Mesothelial cell of epicardium (in vitro differentiated cells): ENCODE results near the gene DIS3L2. TPM values are rescaled to one million over a fixed set of nuclear protein-coding genes. Genes with fewer than 3 reads are reported as not detected.
A peak's percentile ranks its signal among the peaks of the same experiment; 100 is the strongest.

Experiments used
- DNase-seq, 2 experiments: peaks; one replicate each; pipeline ENCODE4 v3.0.0; 2021; ENCODE audit warnings: low spot score in 2 of 2; ENCODE audit not compliant: unreplicated experiment in 2 of 2
- H3K27ac Mint-ChIP-seq: 2 replicates; pipeline ENCODE4 v1.8.0; 2021; ENCODE audit warnings: mixed read lengths
- H3K27me3 Mint-ChIP-seq: 2 replicates; pipeline ENCODE4 v1.8.0; 2021; ENCODE audit warnings: low read depth, mixed read lengths
- H3K36me3 Mint-ChIP-seq: 2 replicates; pipeline ENCODE4 v1.8.0; 2021; ENCODE audit warnings: mixed read lengths
- H3K4me1 Mint-ChIP-seq: 2 replicates; pipeline ENCODE4 v1.8.0; 2021; ENCODE audit warnings: mixed read lengths
- H3K4me3 Mint-ChIP-seq: 2 replicates; pipeline ENCODE4 v1.8.0; 2021; ENCODE audit warnings: mild to moderate bottlenecking, moderate library complexity, mixed read lengths
- H3K9me3 Mint-ChIP-seq: 2 replicates; pipeline ENCODE4 v1.8.0; 2021; ENCODE audit warnings: mixed read lengths
- total RNA-seq: library from RNA; stranded (reverse); gene quantifications from 3 replicates; pipeline ENCODE4 v1.2.1, GENCODE V29; 2021
- TF ChIP-seq, protein P1 (sequence below): fragments of 200-600 bp; sonication (generic); IDR thresholded peaks from one replicate; pipeline ENCODE4 v1.5.0; 2021; ENCODE audit warnings: antibody characterized with exemption; ENCODE audit not compliant: unreplicated experiment

Gene DIS3L2
- total RNA-seq, 1 donor from 2014 or later, result 74.4 TPM

DNA sequence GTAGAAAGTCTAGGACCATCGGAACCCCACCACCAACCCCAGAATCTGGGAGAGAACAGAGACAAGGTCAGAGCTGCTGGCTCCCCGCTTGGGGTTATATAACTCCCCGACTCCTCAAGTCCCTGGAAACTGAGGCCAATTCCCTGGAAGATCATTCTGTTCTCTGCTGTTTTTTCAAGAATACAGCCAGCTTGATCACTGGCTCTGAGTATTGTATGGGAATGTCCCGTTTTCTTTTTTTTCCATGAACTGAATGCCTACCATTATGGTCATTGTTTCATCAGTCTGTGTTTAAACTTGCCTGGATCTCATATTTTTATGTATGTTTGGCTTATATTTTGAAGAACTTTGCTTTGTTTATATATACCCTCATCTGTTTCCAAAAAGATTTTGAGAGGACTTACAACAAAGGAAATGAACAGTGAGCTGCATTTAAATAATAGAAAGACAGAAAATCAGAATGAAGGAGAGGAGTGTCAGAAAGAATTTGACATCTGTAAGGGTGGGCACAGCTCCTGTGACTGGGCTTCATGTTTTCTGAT is 327.0 kb downstream of the DIS3L2 start:
- no peak overlapping the region for H3K27ac Mint-ChIP-seq
- no peaks in the 10 kb centered on the region for H3K36me3 Mint-ChIP-seq
- H3K27me3 Mint-ChIP-seq, result no peaks in the 10 kb centered on the region
- H3K9me3 Mint-ChIP-seq, result no peaks in the 10 kb centered on the region
- no peak for DNase-seq
- TF ChIP-seq, protein P1, sequence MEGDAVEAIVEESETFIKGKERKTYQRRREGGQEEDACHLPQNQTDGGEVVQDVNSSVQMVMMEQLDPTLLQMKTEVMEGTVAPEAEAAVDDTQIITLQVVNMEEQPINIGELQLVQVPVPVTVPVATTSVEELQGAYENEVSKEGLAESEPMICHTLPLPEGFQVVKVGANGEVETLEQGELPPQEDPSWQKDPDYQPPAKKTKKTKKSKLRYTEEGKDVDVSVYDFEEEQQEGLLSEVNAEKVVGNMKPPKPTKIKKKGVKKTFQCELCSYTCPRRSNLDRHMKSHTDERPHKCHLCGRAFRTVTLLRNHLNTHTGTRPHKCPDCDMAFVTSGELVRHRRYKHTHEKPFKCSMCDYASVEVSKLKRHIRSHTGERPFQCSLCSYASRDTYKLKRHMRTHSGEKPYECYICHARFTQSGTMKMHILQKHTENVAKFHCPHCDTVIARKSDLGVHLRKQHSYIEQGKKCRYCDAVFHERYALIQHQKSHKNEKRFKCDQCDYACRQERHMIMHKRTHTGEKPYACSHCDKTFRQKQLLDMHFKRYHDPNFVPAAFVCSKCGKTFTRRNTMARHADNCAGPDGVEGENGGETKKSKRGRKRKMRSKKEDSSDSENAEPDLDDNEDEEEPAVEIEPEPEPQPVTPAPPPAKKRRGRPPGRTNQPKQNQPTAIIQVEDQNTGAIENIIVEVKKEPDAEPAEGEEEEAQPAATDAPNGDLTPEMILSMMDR, result no peak
- H3K4me1 Mint-ChIP-seq, result peaks cover 16% of the 10 kb centered on the region
- H3K4me3 Mint-ChIP-seq, result no peak overlapping the region

DNA sequence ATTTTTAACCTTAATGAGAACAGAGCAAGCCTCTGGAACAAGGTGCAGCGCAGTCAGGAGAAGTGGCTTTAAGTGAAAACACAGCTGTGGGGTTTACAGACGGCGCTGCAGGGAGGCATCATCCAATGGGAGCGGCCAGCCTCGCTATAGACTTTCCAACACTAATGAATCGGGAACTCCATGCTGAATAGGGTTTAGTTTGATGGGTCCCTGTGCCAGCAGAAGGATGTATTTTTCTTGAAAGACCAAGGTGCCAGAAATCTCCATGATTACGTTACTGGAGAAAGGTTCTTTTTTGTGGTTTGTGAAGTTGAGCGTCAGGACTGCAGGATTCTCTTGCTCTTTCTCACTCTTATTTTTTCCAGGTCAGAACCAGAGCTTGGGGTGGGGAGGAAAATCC is 329.2 kb downstream of the DIS3L2 start:
- Mint-ChIP-seq H3K4me1 (peaks cover 13% of the 10 kb centered on the region), H3K36me3 (no peaks in the 10 kb centered on the region)
- TF ChIP-seq, protein P1, result no peak

GRCh38 chr2:232291343-232291742 is 329.8 kb downstream of the DIS3L2 start:
- no peak overlapping the region for H3K27ac Mint-ChIP-seq
- peaks cover 6% of the 10 kb centered on the region for H3K4me1 Mint-ChIP-seq
- H3K9me3 Mint-ChIP-seq, result no peaks in the 10 kb centered on the region
- TF ChIP-seq, protein P1, result no peak
- no peaks in the 10 kb centered on the region for H3K36me3 Mint-ChIP-seq
- DNase-seq, result no peak
- H3K4me3 Mint-ChIP-seq, result no peak overlapping the region
- no peaks in the 10 kb centered on the region for H3K27me3 Mint-ChIP-seq

More for the DNA sequence above, 329.2 kb downstream of the DIS3L2 start:
- H3K9me3 Mint-ChIP-seq, result no peaks in the 10 kb centered on the region
- DNase-seq, result no peak
- H3K27ac Mint-ChIP-seq, result no peak overlapping the region
- no peak overlapping the region for H3K4me3 Mint-ChIP-seq
- H3K27me3 Mint-ChIP-seq, result no peaks in the 10 kb centered on the region

GRCh38 chr2:232292395-232293154 is 331.1 kb downstream of the DIS3L2 start:
- DNase-seq, result peak in 1 of 2 experiments; percentile 55
- no peaks in the 10 kb centered on the region for H3K27me3 Mint-ChIP-seq
- peaks cover under 1% of the 10 kb centered on the region for H3K4me1 Mint-ChIP-seq
- TF ChIP-seq, protein P1, result peak; percentile 73
- no peaks in the 10 kb centered on the region for H3K9me3 Mint-ChIP-seq
- no peak overlapping the region for H3K4me3 Mint-ChIP-seq
- no peaks in the 10 kb centered on the region for H3K36me3 Mint-ChIP-seq
- H3K27ac Mint-ChIP-seq, result no peak overlapping the region

DNA sequence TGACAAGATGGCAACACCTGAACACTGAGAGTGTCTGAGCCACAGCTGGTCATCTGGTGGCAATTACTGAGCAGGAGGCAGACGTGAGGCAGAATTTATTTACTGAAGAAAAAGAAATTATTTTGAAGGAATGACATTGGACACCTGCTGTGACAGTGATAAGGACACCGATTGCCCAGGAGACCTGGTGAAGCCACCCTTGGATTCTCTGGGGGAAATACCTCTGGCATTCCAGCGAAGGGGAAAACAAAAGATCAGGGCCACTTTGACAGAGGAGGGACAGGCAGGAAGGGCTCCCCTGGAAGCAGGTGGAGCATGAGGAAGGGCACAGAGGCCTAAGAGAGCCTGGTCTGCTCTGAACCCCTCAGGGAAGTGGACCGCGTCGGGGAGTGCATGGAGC is 331.7 kb downstream of the DIS3L2 start:
- Mint-ChIP-seq H3K27ac (no peak overlapping the region), H3K27me3 (no peaks in the 10 kb centered on the region), H3K4me1 (no peaks in the 10 kb centered on the region), H3K9me3 (no peaks in the 10 kb centered on the region), H3K4me3 (no peak overlapping the region), H3K36me3 (no peaks in the 10 kb centered on the region)
- DNase-seq, result no peak
- TF ChIP-seq, protein P1, result no peak
